Psoas muscle (tissue), 8 donors: ENCODE results near the gene ABHD16B. TPM values are rescaled to one million over a fixed set of nuclear protein-coding genes. Genes with fewer than 3 reads are reported as not detected.

ENCODE experiments used
- ATAC-seq, 4 donors: fragments of 200-7000 bp; cut with Tn5 transposase; one replicate each; pipeline ENCODE4 v1.9.1; 2020; ENCODE audit warnings: moderate library complexity in 3 of 4, mild to moderate bottlenecking in 2 of 4
- DNase-seq, 2 donors: peaks; one replicate each; pipeline ENCODE4 v3.0.0-alpha.2; 2020
- H3K27ac ChIP-seq: fragments of 200-600 bp; one replicate; pipeline ENCODE4 v1.8.0; 2022
- H3K27me3 ChIP-seq, 3 donors: fragments of 200-600 bp in 1 of 3; one replicate each; pipeline versions ENCODE4 v1.6.1 to v1.8.0; 2013 to 2022; ENCODE audit warnings: low read length in 2 of 3, mild to moderate bottlenecking in 2 of 3, moderate library complexity in 1 of 3; ENCODE audit not compliant: insufficient read depth in 3 of 3
- H3K36me3 ChIP-seq, 2 donors: fragments of 200-600 bp in 1 of 2; one replicate each; pipeline versions ENCODE4 v1.6.1 to v1.8.0; 2013 to 2022; ENCODE audit warnings: low read depth in 1 of 2, mild to moderate bottlenecking in 1 of 2, moderate library complexity in 1 of 2; ENCODE audit not compliant: insufficient read depth in 1 of 2
- H3K4me1 ChIP-seq: fragments of 200-600 bp; one replicate; pipeline ENCODE4 v1.8.0; 2022
- H3K4me3 ChIP-seq: fragments of 200-600 bp; one replicate; pipeline ENCODE4 v1.8.0; 2022; ENCODE audit warnings: mild to moderate bottlenecking
- H3K9me3 ChIP-seq: fragments of 200-600 bp; one replicate; pipeline ENCODE4 v1.8.0; 2022
- CTCF ChIP-seq: fragments of 200-600 bp; IDR thresholded peaks from one replicate; pipeline ENCODE4 v1.8.0; 2022; ENCODE audit warnings: antibody characterized with exemption
- WGBS, 3 donors: extraction: QIAGEN DNeasy Blood & Tissue Kit; methylation state at CpG; one replicate each; pipeline versions ENCODE4 v1.1.6 to v1.1.7; 2013; 5-methylcytosine and 5-hydroxymethylcytosine counted together
- intact Hi-C, 2 donors: fragments of 100-400 bp; cut with DNase I; formaldehyde crosslinking; loops; one replicate each; pipeline versions ENCODE4 v1.11.0 to v1.14.2; 2022
- polyA plus RNA-seq, 3 donors: library from polyadenylated mRNA; stranded (reverse); fragments of 200-250 nt; gene quantifications; one replicate each; pipeline ENCODE4 v1.2.3, GENCODE V29; 2013
- total RNA-seq, 4 donors: library from RNA; stranded (reverse); fragmentation: NEBNext Ultra II Directional in 2 of 4; extraction: Animal tissue kit (Norgen Biotek cat#: 25700) in 2 of 4; gene quantifications; one replicate each; pipeline versions ENCODE4 v1.2.1 to v1.2.4, GENCODE V29; 2021 to 2023
- donor health status: healthy with polysubstance abuse.
- donor health status: DM: no; HTN: no; CAD: no; lungs with moderate emphysema.
- donor health status: Bipolar disorder and iron deficiency.
- donor health status: healthy.
- donor health status: DM: yes; HTN: yes; CAD: no.
- donor health status: DM: no; HTN: no; CAD: no.
- donor health status: DM: no; HTN: no; CAD: no.
- donor health status: DM: yes; HTN: yes; CAD: no.

Gene ABHD16B
- total and polyA plus RNA-seq, 7 donors = 0.04 to 3.2 (median 0.34) TPM; not detected in 4

DNA sequence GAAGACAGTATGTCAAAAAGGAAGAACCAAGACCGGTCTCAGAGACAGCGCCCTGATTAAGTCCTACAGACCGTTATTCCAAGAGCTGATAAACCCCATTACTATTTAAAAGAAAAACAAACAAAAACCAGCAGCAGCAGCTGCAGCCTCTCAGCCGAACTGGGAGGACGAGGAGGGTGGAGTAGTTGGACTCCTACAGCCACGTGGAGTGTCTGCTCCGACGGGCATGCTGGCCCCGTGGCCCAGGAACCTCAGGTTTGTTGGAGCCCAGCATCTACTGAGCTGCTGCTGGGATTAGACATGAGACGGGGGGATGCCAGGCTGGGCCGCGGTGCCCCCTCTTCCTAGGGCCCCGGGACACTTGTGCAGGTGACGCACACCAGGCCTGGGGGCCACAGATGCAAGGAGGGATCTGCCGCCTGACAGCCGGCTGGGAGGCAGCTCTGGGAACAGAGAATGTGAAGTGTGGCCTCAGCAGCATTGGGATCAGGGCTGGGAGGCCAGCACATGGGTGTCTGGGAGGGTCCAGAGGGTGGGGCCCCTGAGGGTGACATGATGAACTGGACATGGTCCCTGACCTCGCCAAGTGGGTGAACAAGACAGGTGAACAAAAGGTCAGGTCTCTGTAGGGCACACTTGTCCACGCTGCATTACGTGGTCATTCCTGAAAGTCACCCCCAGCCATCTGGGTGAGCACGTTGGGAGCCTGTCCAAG is 27.4 kb upstream of the ABHD16B start:
- Histone ChIP-seq H3K4me1 (peaks cover 16% of the 10 kb centered on the region), H3K36me3 (no peaks in the 10 kb centered on the region), H3K27ac (no peak overlapping the region), H3K9me3 (no peaks in the 10 kb centered on the region), H3K27me3 (peaks cover 0 to 17% (median 0%) of the 10 kb centered on the region in 3 donors), H3K4me3 (no peak overlapping the region)
- no peak for TF ChIP-seq CTCF
- DNase-seq = no peak
- no peak for ATAC-seq
- 68 to 76% (median 74%) methylated on average over 20 of the region's 20 CpGs for WGBS, 3 donors
- intact Hi-C loops = no loop called here

DNA sequence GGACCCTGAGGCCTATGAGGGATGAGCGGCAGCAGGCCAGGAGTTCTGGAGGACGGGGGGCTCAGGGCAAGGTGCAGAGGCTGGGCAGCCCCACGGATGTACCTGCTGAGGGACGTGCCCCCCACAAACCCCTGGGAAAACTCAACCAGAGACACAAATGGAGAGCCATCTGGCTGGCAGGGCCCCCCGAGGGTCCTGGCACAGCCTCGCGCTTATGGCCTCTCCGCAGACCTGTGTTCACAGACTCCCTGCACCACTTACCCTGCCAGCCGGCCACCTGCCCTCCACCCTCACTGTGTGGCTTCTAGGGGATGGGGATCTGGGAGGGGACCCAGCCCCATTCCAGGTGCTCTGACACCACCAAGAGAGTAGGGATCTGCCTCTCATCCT is 26.8 kb upstream of the ABHD16B start:
- no peaks in the 10 kb centered on the region for H3K36me3 ChIP-seq
- H3K4me3 ChIP-seq = no peak overlapping the region
- intact Hi-C loops = no loop called here
- H3K9me3 ChIP-seq = no peaks in the 10 kb centered on the region
- 69 to 74% (median 70%) methylated on average over 9 of the region's 9 CpGs for WGBS, 3 donors
- ATAC-seq (no peak), DNase-seq (no peak)
- peaks cover 0 to 13% (median 0%) of the 10 kb centered on the region in 3 donors for H3K27me3 ChIP-seq
- no peak overlapping the region for H3K27ac ChIP-seq
- peaks cover 12% of the 10 kb centered on the region for H3K4me1 ChIP-seq
- no peak for TF ChIP-seq CTCF

- no peak for TF ChIP-seq CTCF
- H3K4me1 ChIP-seq = peaks cover 6% of the 10 kb centered on the region
- DNase-seq (peak; percentile 87 to 91), ATAC-seq (peak; percentile 75 to 84 (median 82))
- H3K27me3 ChIP-seq = peaks cover 0 to 13% (median 0%) of the 10 kb centered on the region in 3 donors
- H3K27ac ChIP-seq = peak overlapping the region; percentile 2
- intact Hi-C loops = no loop called here
- no peaks in the 10 kb centered on the region for H3K36me3 ChIP-seq
- no peaks in the 10 kb centered on the region for H3K9me3 ChIP-seq
- no peak overlapping the region for H3K4me3 ChIP-seq
- 18 to 21% (median 21%) methylated on average over 11 to 21 of the region's 21 CpGs for WGBS, 3 donors
Measured at GRCh38 chr20:63835021-63835858, 26.1 kb upstream of the ABHD16B start.

DNA sequence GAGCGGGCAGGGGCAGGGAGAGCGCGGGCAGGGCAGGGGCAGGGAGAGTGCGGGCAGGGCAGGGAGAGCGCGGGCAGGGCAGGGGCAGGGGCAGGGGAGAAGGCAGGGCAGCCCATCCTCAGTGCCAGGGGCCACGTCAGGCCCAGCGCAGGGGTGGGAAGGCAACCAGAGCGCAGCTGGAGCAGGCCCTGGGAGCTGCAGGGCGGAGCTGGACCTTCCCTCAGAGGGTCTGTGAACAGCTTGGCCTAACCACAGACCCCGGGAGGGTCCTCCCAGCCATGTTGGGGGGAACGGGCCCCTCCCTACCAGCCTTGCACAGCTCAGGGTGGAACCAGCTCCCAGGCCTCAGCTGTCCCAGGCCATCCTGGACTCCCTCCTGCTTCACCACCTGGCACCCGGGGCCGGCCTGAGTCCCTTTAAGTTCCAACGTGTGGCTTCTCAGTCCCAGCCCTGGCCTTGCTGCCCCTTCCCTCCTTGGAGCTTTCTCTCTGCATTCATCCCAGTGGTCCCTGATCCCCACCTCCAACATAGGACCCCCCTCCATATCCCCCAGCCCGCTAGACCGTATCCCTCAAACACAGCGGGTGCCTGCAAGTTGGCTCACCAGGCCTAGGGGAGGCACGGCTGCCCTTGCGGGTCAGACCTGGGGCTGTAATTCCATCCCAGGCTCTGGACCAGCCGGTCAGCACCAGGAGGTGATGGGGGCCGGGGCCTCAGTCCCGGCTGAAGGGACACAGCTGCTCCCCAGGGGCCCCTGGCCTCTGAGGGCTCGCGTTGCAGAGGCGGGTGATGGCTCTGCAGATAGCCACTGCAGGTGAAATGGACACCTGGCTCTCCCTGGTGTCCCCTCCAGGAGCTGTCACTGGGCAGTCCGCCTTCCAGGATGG is 24.6 kb upstream of the ABHD16B start:
- H3K27ac ChIP-seq = no peak overlapping the region
- intact Hi-C loops = no loop called here

More for the DNA sequence above, 24.6 kb upstream of the ABHD16B start:
- no peak for TF ChIP-seq CTCF
- DNase-seq (no peak), ATAC-seq (no peak)
- H3K36me3 ChIP-seq = no peaks in the 10 kb centered on the region
- H3K9me3 ChIP-seq = no peaks in the 10 kb centered on the region
- peaks cover 0 to 12% (median 0%) of the 10 kb centered on the region in 3 donors for H3K27me3 ChIP-seq
- H3K4me3 ChIP-seq = no peak overlapping the region
- 70 to 80% (median 71%) methylated on average over 19 to 27 of the region's 27 CpGs for WGBS, 3 donors
- peaks cover 6% of the 10 kb centered on the region for H3K4me1 ChIP-seq
